NCI-H2107 treated with DMSO at 0.1 percent for 48 hours (cell line): Measurements from ENCODE around the gene ADH1B.
"Not testable (repeated sequence)": the region's sequence is repeated elsewhere in the genome, so short reads cannot be mapped to it uniquely, and the experiment has no call there.

Experiments used
- DNase-seq: peaks from one replicate; lab custom pipeline; 2025; ENCODE audit not compliant: unreplicated experiment; lab: John Stamatoyannopoulos, UW

The ADH1B gene

DNA sequence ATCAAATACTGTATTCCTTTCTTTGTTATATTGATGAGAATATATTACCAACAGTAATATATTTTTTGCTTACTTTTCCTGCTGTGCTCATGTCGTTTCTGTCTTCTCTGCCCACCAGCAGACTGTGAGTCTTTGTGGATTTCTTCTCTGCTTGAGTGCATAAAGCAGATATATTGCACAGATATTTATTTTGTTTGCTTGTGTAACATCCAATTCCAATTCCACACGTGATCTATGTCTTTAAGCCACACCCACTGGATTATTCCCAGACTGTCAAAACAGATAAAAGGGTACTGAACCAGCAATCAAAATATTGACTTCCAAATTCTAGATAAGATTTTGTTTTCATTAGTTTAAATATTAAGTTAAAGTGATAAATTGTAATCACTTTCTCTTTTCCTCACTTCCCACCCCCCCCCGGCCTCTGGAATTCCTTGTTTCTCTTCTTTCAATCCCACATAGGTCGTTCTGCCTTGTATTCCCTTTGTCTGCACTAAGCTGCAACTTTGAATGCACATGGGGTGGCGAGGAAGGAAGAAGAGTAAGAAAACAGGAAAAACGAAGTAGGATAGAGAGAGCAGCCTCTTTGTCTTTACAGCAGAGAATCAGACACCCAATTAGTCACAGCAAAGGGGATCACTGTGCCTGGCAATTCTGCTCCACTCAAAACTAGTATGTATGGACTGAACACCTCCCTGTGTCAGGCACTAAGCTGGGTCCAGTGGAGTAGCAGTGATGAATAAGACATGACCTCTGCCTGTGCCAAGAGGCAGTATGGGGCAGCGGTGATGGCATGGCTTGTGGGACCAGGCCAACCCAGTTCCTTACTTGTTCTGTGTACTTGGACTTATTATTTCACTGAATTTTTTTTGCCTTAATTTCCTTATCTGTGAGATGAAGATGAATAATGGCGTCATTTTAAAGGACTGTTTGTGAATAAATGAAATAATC is at the start of gene ADH1B:
ADH1B (minus strand) TSS at position 161 of the 951 bp plus-strand sequence; CDS start at position 91, 70 bp downstream.
- DNase-seq: no peak

DNA sequence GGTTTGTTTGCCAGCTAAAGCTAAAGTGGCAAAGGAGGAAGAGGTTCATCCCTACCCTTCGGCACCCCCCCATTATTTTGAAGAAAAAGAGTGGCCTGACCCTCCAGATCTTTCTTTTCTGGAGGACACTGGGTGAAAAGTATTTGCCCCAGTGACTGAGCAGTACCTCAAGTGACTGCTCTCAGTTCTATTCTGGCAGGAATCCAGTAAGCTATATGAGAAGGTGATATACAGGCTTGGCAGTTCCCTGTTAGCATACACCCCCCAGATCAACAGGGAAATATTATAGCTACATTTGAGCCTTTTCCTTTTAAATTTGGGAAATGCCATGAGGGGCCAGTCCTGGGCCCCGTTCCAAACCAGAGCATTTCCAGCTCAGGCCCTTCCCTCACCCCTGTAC is 46.6 kb upstream of the ADH1B start:
- DNase-seq: not testable (repeated sequence)

DNA sequence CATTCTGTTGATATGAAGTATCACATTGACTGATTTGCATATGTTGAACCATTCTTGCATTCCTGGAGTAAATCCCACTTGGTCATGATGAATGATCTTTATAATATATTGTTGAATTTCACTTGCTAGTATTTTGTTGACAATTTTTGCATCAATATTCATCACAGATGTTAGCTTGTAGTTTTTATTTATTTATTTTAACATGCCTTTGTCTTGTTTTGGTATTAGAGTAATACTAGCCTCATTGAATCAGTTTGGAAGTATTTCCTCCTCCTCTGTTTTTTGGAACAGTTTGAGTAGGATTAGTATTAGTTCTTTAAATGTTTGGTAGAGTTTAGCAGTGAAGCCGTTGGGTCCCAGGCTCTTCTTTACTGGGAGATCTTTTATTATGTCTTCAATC is 45.3 kb upstream of the ADH1B start:
- DNase-seq: no peak

DNA sequence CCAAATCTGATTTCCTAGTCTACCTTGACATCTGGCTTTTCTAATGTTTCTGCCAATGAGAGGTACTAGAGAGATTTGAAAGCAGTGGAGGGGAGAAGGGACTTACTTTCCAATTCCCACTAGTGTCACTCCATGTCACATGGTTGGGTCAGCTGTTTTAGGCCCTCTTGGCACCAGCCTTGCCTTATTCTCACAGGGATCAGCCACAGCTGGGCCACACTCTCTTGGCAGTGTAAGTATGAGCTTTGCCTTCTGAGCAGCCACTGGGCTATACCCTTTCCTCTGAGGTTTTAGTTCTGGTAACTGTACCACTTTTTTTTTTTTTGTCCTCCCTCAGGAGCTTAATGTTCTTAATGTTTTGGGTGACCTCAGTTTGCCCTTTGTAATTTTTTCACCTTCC is 41.6 kb upstream of the ADH1B start:
- DNase-seq: no peak

DNA sequence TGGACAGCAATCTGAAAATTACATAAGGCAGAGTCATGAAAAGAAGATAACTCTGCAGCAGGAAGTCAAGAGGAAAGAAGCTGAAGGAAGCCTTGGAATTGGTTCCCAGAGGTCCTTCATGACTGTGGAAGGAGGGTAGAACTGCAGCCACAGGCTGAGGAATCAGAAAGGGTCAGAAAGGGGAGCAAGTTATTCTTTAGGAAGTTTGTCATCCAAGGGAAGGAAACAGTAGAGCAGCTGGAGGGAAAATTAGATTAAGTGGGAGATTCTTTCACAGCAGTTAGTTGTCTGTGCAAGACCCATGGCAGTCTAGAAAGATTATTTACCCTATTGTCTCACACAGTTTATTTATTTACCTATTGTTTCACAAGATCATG is 40.7 kb upstream of the ADH1B start:
- no peak for DNase-seq

DNA sequence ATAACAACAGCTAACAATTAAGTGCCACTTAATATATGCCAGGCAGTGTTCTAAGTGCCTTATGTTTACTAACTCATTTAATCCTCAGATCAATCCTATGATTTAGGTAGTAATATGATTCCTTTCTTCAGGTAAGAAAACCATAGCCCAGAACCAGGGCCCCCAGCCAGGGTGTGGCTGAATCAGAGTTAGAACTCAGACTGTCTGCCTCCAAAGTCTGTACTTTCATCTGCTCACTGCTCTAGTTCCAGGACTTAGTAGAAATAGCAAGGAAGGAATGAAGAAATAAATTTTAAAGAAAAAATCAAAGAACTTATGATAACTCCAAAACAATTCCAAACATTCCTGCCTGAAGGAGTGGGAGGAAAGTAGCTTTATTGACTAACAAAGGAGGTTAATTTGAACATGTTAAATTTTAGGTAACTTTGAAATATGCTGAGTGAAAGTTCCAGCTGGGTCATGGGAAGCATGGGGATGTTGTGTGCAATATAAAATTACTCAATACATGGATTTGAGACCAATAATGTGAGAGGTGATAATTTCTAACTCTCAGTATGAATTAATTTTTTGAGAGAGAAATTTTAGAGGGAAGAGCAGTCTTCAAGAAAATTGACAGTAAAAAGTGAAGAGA is 40.2 kb upstream of the ADH1B start:
- no peak for DNase-seq

DNA sequence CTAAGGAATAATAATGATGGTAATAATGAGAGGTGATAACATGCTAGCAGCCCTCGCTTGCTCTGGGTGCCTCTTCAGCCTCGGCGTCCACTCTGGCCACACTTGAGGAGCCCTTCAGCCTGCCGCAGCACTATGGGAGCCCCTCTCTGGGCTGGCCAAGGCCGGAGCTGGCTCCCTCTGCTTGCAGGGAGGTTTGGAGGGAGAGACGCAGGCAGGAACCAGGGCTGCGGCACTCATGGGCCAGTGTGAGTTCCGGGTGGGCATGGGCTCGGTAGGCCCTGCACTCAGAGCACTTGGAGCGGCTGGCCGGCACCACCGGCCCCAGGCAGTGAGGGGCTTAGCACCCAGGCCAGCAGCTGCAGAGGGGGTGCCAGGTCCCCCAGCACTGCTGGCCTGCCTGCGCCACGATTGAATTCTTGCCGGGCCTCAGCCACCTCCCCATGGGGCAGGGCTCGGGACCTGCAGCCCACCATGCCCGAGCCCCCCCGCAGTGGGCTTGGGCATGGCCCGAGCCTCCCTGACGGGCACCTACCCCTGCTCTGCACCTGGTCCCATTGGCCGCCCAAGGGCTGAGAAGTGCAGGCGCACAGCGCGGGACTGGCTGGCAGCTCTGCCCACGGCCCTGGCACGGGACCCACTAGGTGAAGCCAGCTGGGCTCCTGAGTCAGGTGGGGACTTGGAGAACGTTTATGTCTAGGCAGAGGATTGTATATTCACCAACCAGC is 38.4 kb upstream of the ADH1B start:
- DNase-seq: no peak

DNA sequence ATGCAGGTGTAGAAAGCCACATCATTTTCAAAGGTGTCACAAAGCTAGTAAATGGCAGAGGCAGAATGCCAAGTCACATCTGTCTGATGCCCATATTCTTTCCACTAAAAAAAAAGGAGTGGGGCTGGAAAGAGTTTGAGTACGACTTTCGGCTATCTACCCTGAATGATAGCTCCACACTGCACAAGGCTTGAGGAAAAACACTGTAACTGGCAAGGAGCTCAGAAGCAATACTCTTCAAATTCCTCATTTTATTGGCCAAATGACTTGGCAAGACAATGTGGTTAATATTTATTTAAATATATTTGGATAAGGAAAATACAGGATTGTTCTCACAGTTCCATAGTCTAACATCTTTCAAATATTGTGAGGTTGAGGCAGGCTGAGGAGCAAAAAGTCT is 36.7 kb upstream of the ADH1B start:
- no peak for DNase-seq

DNA sequence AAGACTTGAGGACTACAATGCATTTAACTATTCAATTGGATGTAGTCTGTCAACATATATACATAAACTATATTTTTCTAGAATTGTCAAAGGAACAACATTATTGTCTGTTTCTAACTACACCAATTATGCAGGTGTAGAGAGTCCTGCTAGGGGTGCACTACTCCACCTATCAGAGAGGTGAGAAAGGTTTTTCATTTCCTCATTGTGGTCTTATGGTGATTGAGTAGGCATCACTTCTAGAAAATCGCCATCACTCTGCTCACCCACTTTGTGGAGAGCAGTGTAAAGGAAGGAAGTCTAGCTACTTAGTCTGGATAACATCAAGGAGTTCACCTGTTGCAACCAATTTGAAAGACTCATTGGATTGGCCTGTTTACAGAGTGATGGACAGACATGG is 35.8 kb upstream of the ADH1B start:
- no peak for DNase-seq

DNA sequence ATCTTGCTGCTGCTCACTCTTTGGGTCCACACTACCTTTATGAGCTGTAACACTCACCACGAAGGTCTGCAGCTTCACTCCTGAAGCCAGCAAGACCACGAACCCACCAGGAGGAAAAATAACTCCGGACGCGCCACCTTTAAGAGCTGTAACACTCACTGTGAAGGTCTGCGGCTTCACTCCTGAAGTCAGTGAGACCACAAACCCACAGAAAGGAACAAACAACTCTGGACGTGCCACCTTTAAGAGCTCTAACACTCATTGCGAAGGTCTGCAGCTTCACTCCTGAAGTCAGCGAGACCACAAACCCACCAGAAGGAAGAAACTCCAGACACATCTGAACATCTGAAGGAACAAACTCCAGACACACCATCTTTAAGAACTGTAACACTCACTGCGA is 34.9 kb upstream of the ADH1B start:
- DNase-seq: not testable (repeated sequence)

DNA sequence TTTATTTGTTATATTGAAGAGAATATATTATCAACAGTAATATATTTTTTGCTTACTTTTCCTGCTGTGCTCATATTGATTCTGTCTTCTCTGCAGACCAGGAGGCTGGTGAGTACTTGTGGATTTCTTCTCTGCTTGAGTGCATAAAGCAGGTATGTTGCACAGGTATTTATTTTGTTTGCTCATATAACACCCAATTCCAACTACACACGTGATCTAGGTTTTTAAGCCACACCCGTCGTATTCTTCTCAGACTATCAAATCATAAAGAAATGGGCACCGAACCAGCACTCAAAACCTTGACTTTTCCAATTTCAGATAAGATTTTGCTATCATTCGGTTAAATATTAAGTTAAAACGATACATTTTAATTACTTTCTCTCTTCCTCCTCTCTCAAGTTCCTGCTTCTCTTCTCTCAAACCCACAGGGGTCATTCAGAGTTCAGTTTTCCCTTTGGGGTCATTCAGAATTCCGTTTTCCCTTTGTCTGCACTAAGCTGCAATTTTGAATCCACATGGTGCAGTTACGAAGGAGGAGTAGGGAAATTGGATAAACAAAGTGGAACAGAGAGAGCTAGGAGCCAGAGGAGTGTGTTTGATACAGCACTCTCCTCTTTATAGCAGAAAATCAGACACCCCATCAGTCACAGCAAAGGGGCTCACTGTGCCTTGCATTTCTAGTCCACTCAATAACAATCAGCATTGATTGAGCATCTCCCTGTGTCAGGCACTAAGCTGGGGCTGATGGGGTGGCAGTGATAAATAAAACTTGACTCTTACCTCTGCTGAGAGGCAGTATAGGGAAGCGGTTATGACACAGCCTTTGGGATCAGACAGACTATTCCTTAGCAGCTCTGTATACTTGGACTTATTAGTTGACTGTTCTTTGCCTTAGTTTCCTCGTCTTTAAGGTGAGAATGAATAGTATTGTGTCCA is 31.7 kb upstream of the ADH1B start, which contains the start of gene ADH1C:
ADH1C (minus strand) TSS at position 145 of the 936 bp plus-strand sequence; CDS start at position 74, 71 bp downstream.
- DNase-seq: no peak

DNA sequence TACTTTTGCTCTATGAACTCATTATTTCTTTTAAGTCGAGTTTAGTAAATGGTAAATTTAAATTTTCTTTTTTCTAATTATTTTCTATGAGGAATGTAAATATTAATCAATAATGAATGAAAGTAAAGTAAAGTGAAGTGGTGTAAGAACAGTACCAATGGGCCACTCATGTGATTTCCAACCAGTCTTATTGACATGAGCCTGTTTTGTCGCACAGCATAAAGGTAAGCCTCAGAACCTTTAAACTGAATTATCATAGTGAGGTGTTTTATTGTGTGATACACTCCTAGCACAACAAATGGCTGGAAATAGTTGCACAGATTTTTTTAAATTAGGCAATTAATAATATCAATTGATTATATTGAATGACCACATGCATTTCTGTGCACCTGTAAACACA is 30.3 kb upstream of the ADH1B start:
- DNase-seq: no peak

DNA sequence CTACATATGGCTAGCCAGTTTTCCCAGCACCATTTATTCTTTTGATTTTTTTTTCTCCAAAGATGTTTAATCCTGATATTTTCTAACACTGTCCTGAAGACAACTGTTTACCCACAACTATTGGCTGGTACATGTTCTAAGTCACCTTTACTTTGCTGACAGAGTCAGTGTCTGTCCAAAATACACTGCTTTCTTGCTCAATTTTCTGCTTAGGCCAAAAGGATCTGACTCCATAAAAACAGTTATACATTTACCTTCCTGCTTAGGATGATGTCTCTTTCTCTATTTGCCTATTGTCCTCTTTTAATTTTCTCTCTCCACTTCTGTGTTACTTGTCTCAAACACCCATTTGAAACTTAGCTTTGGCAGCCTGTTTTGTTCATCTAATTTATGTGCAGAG is 28.1 kb upstream of the ADH1B start:
- DNase-seq: no peak

DNA sequence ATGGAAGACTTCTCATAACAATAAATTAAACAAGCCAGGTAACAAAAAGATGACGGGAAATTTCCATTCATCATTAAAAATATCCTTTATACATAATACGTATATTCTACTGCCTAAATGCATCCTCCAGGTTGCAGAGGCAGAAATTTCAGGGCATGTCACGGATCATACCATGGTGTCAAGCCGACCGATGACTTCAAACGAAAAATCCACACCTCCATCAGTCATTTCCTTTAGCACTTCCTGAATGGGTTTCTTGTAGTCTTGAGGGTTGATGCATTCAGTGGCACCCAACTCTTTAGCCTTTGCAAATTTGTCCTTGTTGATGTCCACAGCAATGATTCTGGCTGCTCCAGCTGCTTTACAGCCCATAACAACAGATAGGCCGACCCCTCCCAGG is 21.4 kb upstream of the ADH1B start:
- not testable (repeated sequence) for DNase-seq

DNA sequence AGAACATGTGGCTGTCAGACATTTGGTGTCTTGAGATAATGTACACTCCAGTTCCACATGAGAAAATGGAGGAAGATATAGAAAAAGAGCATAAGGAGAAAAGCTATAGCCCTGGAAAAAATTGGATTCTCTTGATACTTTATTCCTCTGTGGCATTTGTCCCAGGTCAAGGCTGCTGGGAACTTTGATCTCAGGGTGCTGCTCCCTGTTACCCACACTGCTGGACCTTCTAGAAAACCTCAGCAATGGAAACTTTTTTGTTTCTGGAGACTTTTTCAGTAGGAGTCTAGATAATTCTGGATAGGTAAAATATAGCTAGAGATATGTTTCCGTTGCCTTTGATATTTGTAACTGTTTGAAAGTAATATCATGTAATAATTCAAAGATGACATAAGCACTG is 20.2 kb upstream of the ADH1B start:
- DNase-seq: no peak

DNA sequence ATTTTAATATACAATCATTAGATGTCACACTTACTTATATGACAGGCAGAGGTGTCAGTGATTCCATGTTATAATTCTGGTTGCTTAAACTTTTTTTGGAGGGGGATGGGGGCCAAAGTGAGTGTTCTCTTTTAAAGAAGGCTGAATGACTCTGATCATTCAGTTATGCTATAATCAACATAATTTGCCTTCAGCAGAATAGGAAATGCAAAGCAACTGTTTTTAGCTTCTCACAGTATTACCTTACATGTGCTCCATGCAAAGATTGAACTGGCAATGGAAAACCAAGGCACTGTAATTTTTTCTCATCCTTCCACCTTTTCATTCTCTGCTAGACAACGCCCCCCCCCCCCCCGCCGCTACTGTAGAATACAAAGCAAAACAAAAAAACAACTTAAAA is 18.0 kb upstream of the ADH1B start:
- DNase-seq: no peak

DNA sequence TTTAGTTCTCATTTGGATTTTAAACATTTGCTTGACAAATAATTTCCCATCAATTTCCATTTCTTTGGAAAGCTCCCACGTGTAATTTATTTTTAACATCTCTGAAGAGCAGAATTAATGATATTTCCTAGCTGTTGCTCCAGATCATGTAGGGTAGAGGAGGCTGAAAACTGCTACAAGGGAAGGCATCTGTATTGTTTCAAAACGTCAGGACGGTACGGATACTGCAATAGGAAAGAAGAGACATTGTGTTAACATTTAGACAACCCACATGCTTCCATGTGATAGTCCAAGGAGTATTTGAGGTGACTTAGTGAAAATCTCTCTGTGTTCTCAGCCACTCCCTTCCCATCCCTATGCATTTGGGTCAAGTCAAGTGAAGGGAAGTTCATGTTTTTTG is 15.4 kb upstream of the ADH1B start:
- no peak for DNase-seq

DNA sequence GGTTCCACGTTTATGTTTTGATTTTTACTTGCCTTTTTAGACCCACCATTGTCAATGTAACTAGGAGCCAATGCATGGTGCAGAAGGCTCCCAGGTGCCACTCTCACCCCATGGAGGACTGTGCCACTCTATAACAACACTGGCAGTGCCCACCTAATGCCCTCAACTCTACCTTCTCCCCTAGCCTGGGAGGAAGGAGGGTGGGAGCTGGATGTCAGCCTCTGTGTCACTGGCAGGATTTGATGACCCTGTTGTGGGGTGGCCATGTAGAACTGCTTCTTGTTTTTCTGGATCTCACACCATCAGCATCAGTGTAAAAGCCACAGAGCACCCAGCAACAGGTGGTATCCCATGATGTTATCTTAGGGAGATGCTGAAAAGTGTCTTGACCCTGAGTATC is 13.7 kb upstream of the ADH1B start:
- no peak for DNase-seq

DNA sequence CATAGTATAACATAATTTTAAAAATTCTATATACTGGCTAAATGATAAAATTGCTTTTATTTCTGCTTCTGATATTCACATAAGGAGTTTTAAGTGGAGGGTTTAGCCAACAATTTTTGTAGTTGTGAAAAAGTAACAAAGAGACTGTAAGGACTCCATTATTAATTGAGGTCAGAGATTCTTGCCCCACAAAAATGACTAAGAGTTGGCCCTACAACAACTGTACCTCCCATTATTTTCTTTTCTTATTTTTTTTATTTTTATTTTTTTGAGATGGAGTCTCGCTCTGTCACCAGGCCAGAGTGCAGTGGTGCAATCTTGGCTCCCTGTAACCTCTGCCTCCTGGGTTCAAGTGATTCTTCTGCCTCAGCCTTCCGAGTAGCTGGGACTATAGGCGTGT is 9.4 kb upstream of the ADH1B start:
- no peak for DNase-seq

DNA sequence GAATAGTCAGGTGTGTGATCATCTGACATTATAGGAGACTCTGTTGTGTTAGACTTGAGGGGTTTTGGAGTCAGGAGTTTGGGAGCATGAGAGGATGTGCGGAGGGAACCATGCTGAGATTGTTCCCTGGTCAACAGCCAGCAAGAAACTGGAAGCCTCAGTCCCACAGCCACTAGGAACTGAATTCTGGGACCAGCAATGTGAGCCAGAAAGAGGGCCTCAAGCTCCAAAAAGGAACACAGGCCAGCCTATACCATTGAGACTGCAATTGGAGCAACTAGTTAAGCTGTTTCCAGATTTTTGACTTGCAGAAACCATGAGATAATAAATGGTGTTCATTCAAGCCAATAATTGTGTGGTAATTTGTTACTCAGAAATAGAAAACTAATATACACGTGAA is 8.7 kb upstream of the ADH1B start:
- no peak for DNase-seq

DNA sequence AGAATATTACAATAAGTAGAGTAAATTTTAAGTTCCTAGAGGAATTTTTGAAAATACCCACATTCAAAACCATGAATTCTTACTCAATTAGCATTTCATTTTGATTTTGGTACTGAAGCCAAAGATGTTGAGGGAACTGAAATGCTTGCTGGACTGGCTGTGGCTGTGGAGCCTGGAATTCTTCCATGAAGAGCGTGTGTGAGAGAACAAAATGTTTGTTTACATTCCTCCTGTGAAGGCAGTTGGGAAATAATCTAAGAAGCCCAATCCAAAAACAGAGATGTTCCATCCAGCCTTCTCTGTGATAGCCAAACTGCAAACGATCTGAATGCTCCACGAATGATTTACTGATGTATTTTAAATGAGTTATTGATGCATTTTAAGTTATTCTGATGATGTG is 3.8 kb upstream of the ADH1B start:
- no peak for DNase-seq
